Endothelial cell of umbilical vein (primary cell): ENCODE measurements around the gene CCS. TPM values are rescaled to one million over a fixed set of nuclear protein-coding genes. Genes with fewer than 3 reads are reported as not detected.

Experiments used
- BruUV-seq: library from RNA; stranded (reverse); fragments of 400-500 nt; replicated peaks from 2 replicates; lab custom pipeline; 2021; lab: Mats Ljungman, UMichigan
- CTCF ChIA-PET: fragments of 300-600, 350-600 bp; sonication (Branson Sonifier 250); formaldehyde crosslinking; loops from one replicate; lab custom pipeline; 2021; ENCODE audit warnings: antibody characterized with exemption, inconsistent platforms; lab: Charles Lee
- POLR2A ChIA-PET: fragments of 300-600, 350-600 bp; sonication (Branson Sonifier 250); formaldehyde crosslinking; loops from one replicate; lab custom pipeline; 2021; ENCODE audit warnings: antibody characterized with exemption, inconsistent platforms; lab: Charles Lee
- DNase-seq: peaks from one replicate; pipeline ENCODE4 v3.0.0-alpha.2; 2011; ENCODE audit warnings: low read depth, low spot score
- FAIRE-seq: peaks from 2 replicates; lab custom pipeline; 2011; peaks lifted over from hg19 to GRCh38; lab: Jason Lieb, UNC
- H2AFZ ChIP-seq: 2 replicates; pipeline ENCODE4 v1.6.0; 2012; ENCODE audit warnings: low read depth, low read length, control low read depth, inconsistent platforms
- H3K27ac ChIP-seq: 2 replicates; pipeline ENCODE4 v1.5.1; 2011; ENCODE audit warnings: low read depth, mild to moderate bottlenecking, control low read depth, low read length, moderate library complexity; ENCODE audit not compliant: insufficient read depth
- H3K27me3 ChIP-seq, 2 experiments: 2 replicates each; pipeline versions ENCODE4 v1.6.0 to v1.6.1; 2011; ENCODE audit warnings: low read length in 2 of 2, mixed read lengths in 1 of 2; ENCODE audit not compliant: control insufficient read depth in 2 of 2, insufficient read depth in 2 of 2
- H3K36me3 ChIP-seq, 2 experiments: 2 replicates in 1 of 2; 3 replicates in 1 of 2; pipeline ENCODE4 v1.5.1; 2011; ENCODE audit warnings: low read length in 2 of 2, mild to moderate bottlenecking in 1 of 2, moderate library complexity in 1 of 2; ENCODE audit not compliant: control insufficient read depth in 2 of 2, insufficient read depth in 2 of 2; ENCODE audit errors: extremely low read depth in 1 of 2
- H3K4me1 ChIP-seq: 3 replicates; pipeline ENCODE4 v1.5.1; 2011; ENCODE audit warnings: mild to moderate bottlenecking, low read length; ENCODE audit not compliant: control insufficient read depth, insufficient read depth; ENCODE audit errors: extremely low read depth
- H3K4me2 ChIP-seq: 2 replicates; pipeline ENCODE4 v1.6.1; 2011; ENCODE audit warnings: low read length, control low read depth, mixed read lengths; ENCODE audit not compliant: insufficient read depth
- H3K4me3 ChIP-seq, 3 experiments: fragments of 200-600 bp in 1 of 3; sonication (generic), shearing (Covaris generic) in 1 of 3; replicated peaks in 1 of 3; 2 replicates each; pipeline ENCODE4 v1.5.1; 2011 to 2016; ENCODE audit warnings: control low read depth in 3 of 3, low read length in 3 of 3, mild to moderate bottlenecking in 2 of 3, inconsistent platforms in 1 of 3, low read depth in 1 of 3, moderate library complexity in 1 of 3; ENCODE audit not compliant: insufficient read depth in 1 of 3
- H3K79me2 ChIP-seq: 2 replicates; pipeline ENCODE4 v1.6.0; 2012; ENCODE audit warnings: low read length, inconsistent platforms; ENCODE audit not compliant: control insufficient read depth, insufficient read depth
- H3K9ac ChIP-seq: replicated peaks from 2 replicates; pipeline ENCODE3; 2011; ENCODE audit warnings: low read length, control low read depth; ENCODE audit not compliant: insufficient read depth; ENCODE audit errors: extremely low read depth
- H3K9me1 ChIP-seq: replicated peaks from 3 replicates; pipeline ENCODE4 v1.6.0; 2011; ENCODE audit warnings: mild to moderate bottlenecking, low read length; ENCODE audit not compliant: control insufficient read depth, insufficient read depth; ENCODE audit errors: extremely low read depth
- H3K9me3 ChIP-seq: replicated peaks from 2 replicates; pipeline ENCODE4 v1.5.1; 2012; ENCODE audit warnings: low read length, inconsistent platforms; ENCODE audit not compliant: control insufficient read depth, insufficient read depth
- H4K20me1 ChIP-seq: replicated peaks from 2 replicates; pipeline ENCODE3; 2011; ENCODE audit warnings: mild to moderate bottlenecking, low read length; ENCODE audit not compliant: control insufficient read depth, insufficient read depth; ENCODE audit errors: extremely low read depth
- EZH2 ChIP-seq: IDR thresholded peaks from 2 replicates; pipeline ENCODE4 v1.6.1; 2012; ENCODE audit warnings: borderline replicate concordance, low read depth, mild to moderate bottlenecking, moderate library complexity, low read length, inconsistent platforms; ENCODE audit not compliant: severe bottlenecking
- FOS ChIP-seq: IDR thresholded peaks from 2 replicates; pipeline ENCODE4 v1.6.1; 2011; ENCODE audit warnings: mild to moderate bottlenecking, low read length, moderate library complexity, borderline replicate concordance; ENCODE audit not compliant: insufficient read depth
- GATA2 ChIP-seq: IDR thresholded peaks from 2 replicates; pipeline ENCODE4 v1.7.0; 2011; ENCODE audit warnings: low read depth, mild to moderate bottlenecking, moderate library complexity, mixed read lengths, low read length; ENCODE audit not compliant: insufficient read length, insufficient read depth
- JUN ChIP-seq: IDR thresholded peaks from 2 replicates; pipeline ENCODE4 v1.6.1; 2011; ENCODE audit warnings: borderline replicate concordance, low read depth; ENCODE audit not compliant: insufficient read length, insufficient read depth
- MYC ChIP-seq: IDR thresholded peaks from one replicate; pipeline ENCODE4 v1.6.1; 2011; ENCODE audit warnings: mild to moderate bottlenecking, low read depth, low read length
- POLR2A ChIP-seq: IDR thresholded peaks from 2 replicates; pipeline ENCODE4 v1.6.1; 2012; ENCODE audit warnings: low read depth, mild to moderate bottlenecking, control low read depth, low read length
- POLR2AphosphoS5 ChIP-seq: IDR thresholded peaks from 2 replicates; pipeline ENCODE4 v1.6.1; 2012; ENCODE audit warnings: low read depth, mild to moderate bottlenecking, control low read depth, low read length, moderate library complexity; ENCODE audit not compliant: insufficient read depth
- dilution Hi-C: fragments of 300-500 bp; cut with MboI; formaldehyde crosslinking; loops from one replicate; pipeline ENCODE4 v1.15.0; 2019; ENCODE audit warnings: low sequenced_read_pairs; ENCODE audit not compliant: extremely low pct_ligation_motif_present
- intact Hi-C: fragments of 100-400 bp; cut with micrococcal nuclease; formaldehyde crosslinking; loops from one replicate; pipeline ENCODE4 v1.10.0; 2022
- polyA plus RNA-seq, 4 experiments: library from polyadenylated mRNA; depleted of rRNA in 3 of 4; stranded (reverse) in 3 of 4; unstranded in 1 of 4; fragments of >200 nt; gene quantifications; 2 replicates each; pipeline versions ENCODE4 v1.2.1 to v1.2.3, GENCODE V29; 2011 to 2012; ENCODE audit warnings: missing spikeins in 1 of 4
- total RNA-seq: library from RNA; stranded (reverse); gene quantifications from 2 replicates; pipeline ENCODE4 v1.2.3, GENCODE V29; 2021
- TF ChIP-seq, protein P1 (sequence below), 2 donors: IDR thresholded peaks; 1 replicate in 1 of 2; 2 replicates in 1 of 2; pipeline ENCODE4 v1.5.1; 2011; ENCODE audit warnings: low read length in 2 of 2, mild to moderate bottlenecking in 2 of 2, moderate library complexity in 2 of 2, control low read depth in 1 of 2, inconsistent platforms in 1 of 2, low read depth in 1 of 2; ENCODE audit not compliant: insufficient read depth in 1 of 2; ENCODE audit errors: extremely low read depth in 1 of 2
- TF ChIP-seq, protein P2 (sequence below): IDR thresholded peaks from 2 replicates; pipeline ENCODE4 v1.6.1; 2011; ENCODE audit not compliant: insufficient read depth, insufficient read length

Gene CCS
- total and polyA plus RNA-seq, 2 donors (not counting 3 experiments of a cell fraction or from before 2014, with no cell fraction given): 38.7 to 39.0 TPM

DNA sequence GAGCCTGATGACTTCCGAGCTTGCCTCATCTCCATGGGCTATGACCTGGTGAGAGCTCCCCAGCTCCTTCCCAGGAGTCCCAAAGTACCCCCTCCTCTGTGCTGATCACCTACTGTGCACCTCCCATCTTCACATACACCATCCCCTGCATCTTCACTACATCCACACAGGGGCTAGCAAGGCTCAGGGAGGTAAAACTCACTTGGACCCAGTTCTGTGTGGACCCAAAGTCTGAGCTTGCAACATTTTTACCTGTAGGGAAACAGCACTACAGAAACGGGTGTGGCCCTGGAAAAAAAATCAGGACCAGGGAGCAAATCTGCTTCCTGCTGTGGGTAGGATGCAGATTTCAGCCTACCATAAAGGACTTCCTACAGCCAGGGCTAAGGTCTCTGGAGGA lies 30.7 kb upstream of the CCS start:
- Histone ChIP-seq H3K27ac (no peak overlapping the region), H3K9ac (no peak overlapping the region), H3K4me1 (no peaks in the 10 kb centered on the region), H3K27me3 (peaks cover 5 to 6% of the 10 kb centered on the region in 2 experiments), H3K4me2 (no peak overlapping the region), H3K79me2 (no peaks in the 10 kb centered on the region), H3K36me3 (no peaks in the 10 kb centered on the region), H3K4me3 (no peak overlapping the region), H3K9me3 (no peaks in the 10 kb centered on the region), H3K9me1 (no peaks in the 10 kb centered on the region), H2AFZ (no peak overlapping the region), H4K20me1 (no peaks in the 10 kb centered on the region)
- no peak for TF ChIP-seq POLR2AphosphoS5
- TF ChIP-seq FOS: no peak
- no peak for TF ChIP-seq EZH2
- TF ChIP-seq, protein P1, sequence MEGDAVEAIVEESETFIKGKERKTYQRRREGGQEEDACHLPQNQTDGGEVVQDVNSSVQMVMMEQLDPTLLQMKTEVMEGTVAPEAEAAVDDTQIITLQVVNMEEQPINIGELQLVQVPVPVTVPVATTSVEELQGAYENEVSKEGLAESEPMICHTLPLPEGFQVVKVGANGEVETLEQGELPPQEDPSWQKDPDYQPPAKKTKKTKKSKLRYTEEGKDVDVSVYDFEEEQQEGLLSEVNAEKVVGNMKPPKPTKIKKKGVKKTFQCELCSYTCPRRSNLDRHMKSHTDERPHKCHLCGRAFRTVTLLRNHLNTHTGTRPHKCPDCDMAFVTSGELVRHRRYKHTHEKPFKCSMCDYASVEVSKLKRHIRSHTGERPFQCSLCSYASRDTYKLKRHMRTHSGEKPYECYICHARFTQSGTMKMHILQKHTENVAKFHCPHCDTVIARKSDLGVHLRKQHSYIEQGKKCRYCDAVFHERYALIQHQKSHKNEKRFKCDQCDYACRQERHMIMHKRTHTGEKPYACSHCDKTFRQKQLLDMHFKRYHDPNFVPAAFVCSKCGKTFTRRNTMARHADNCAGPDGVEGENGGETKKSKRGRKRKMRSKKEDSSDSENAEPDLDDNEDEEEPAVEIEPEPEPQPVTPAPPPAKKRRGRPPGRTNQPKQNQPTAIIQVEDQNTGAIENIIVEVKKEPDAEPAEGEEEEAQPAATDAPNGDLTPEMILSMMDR (IDR thresholded peaks at IDR 0.05; ENCODE audit: extremely low read depth in 1 of 2, insufficient read depth in 1 of 2, low read depth in 1 of 2, low read length in 2 of 2): no peak
- TF ChIP-seq POLR2A: no peak
- TF ChIP-seq MYC: no peak
- no peak for TF ChIP-seq GATA2
- TF ChIP-seq JUN: no peak
- TF ChIP-seq, protein P2, sequence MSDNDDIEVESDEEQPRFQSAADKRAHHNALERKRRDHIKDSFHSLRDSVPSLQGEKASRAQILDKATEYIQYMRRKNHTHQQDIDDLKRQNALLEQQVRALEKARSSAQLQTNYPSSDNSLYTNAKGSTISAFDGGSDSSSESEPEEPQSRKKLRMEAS: no peak
- ChIA-PET CTCF (interaction anchor here (1.1 to 2.7 kb wide), 4 partner anchors 16 to 116 kb away, joined by 3 to 13 read pairs (median 6); partner anchors contain the start of genes CCDC87, CCS, RBM4 and RBM4B), POLR2A (no interaction called here)
- BruUV-seq: no TSS peak
- FAIRE-seq: no peak
- DNase-seq: no peak
- dilution Hi-C loops (no loop called here), intact Hi-C loops (no loop called here)
